Panc1 (cell line): Measurements from ENCODE around the gene PTPRE.

Experiments
- POLR2AphosphoS5 ChIP-seq: IDR thresholded peaks from 2 replicates; pipeline ENCODE4 v1.6.1; 2012; ENCODE audit warnings: mild to moderate bottlenecking, low read depth, low read length, moderate library complexity
- SIN3A ChIP-seq: IDR thresholded peaks from 2 replicates; pipeline ENCODE4 v1.6.1; 2012; ENCODE audit warnings: low read depth, mild to moderate bottlenecking, low read length, moderate library complexity, borderline replicate concordance; ENCODE audit not compliant: insufficient read depth
- TCF7L2 ChIP-seq: IDR thresholded peaks from 2 replicates; pipeline ENCODE4 v1.6.1; 2011; ENCODE audit warnings: mild to moderate bottlenecking, low read depth, low read length, inconsistent platforms
- TF ChIP-seq, protein P1 (sequence below): fragments of 450-650 bp; IDR thresholded peaks from 2 replicates; pipeline ENCODE4 v1.5.1; 2017; ENCODE audit warnings: mild to moderate bottlenecking
- TF ChIP-seq, protein P2 (sequence below), 2 experiments: IDR thresholded peaks; 2 replicates each; pipeline ENCODE4 v1.6.1; 2011 to 2012; ENCODE audit warnings: low read depth in 2 of 2, control low read depth in 1 of 2, low read length in 1 of 2, mild to moderate bottlenecking in 1 of 2, moderate library complexity in 1 of 2; ENCODE audit not compliant: insufficient read depth in 1 of 2

DNA sequence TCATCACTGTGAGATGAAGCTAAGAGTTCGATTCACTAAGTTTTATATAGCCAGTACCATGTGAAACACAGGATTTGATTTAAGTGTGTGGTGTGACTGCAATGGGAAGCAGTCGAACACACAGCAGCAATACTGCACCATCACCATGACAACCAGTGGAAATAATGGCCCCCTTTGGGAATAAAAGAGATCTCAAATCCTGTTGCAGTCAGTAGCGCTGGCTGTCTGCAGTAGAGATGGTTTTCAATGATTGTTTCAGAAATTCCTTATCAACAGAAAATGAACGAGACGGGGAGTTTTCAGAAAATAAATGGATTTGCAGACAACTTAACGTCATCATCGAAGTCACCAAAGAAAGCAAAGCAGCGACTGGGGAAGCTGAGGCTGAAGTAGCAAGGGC lies 91.0 kb downstream of the PTPRE start:
- TF ChIP-seq, protein P1, sequence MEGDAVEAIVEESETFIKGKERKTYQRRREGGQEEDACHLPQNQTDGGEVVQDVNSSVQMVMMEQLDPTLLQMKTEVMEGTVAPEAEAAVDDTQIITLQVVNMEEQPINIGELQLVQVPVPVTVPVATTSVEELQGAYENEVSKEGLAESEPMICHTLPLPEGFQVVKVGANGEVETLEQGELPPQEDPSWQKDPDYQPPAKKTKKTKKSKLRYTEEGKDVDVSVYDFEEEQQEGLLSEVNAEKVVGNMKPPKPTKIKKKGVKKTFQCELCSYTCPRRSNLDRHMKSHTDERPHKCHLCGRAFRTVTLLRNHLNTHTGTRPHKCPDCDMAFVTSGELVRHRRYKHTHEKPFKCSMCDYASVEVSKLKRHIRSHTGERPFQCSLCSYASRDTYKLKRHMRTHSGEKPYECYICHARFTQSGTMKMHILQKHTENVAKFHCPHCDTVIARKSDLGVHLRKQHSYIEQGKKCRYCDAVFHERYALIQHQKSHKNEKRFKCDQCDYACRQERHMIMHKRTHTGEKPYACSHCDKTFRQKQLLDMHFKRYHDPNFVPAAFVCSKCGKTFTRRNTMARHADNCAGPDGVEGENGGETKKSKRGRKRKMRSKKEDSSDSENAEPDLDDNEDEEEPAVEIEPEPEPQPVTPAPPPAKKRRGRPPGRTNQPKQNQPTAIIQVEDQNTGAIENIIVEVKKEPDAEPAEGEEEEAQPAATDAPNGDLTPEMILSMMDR, result no peak
- TF ChIP-seq POLR2AphosphoS5, result no peak
- TF ChIP-seq, protein P2, sequence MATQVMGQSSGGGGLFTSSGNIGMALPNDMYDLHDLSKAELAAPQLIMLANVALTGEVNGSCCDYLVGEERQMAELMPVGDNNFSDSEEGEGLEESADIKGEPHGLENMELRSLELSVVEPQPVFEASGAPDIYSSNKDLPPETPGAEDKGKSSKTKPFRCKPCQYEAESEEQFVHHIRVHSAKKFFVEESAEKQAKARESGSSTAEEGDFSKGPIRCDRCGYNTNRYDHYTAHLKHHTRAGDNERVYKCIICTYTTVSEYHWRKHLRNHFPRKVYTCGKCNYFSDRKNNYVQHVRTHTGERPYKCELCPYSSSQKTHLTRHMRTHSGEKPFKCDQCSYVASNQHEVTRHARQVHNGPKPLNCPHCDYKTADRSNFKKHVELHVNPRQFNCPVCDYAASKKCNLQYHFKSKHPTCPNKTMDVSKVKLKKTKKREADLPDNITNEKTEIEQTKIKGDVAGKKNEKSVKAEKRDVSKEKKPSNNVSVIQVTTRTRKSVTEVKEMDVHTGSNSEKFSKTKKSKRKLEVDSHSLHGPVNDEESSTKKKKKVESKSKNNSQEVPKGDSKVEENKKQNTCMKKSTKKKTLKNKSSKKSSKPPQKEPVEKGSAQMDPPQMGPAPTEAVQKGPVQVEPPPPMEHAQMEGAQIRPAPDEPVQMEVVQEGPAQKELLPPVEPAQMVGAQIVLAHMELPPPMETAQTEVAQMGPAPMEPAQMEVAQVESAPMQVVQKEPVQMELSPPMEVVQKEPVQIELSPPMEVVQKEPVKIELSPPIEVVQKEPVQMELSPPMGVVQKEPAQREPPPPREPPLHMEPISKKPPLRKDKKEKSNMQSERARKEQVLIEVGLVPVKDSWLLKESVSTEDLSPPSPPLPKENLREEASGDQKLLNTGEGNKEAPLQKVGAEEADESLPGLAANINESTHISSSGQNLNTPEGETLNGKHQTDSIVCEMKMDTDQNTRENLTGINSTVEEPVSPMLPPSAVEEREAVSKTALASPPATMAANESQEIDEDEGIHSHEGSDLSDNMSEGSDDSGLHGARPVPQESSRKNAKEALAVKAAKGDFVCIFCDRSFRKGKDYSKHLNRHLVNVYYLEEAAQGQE (IDR thresholded peaks at IDR 0.05; ENCODE audit: insufficient read depth in 1 of 2, low read depth in 2 of 2, low read length in 1 of 2), result no peak
- no peak for TF ChIP-seq SIN3A
- TF ChIP-seq TCF7L2, result no peak
